Activated CD4-positive, CD25-positive, alpha-beta regulatory T cell (primary cell): ENCODE measurements around the gene WHAMM.
A peak's percentile ranks its signal among the peaks of the same experiment; 100 is the strongest.
"Not testable (repeated sequence)": the region's sequence is repeated elsewhere in the genome, so short reads cannot be mapped to it uniquely, and the experiment has no call there.

Experiments
- DNase-seq, 4 experiments: peaks; one replicate each; lab custom pipeline; 2025; lab: John Stamatoyannopoulos, UW

Gene WHAMM, protein sequence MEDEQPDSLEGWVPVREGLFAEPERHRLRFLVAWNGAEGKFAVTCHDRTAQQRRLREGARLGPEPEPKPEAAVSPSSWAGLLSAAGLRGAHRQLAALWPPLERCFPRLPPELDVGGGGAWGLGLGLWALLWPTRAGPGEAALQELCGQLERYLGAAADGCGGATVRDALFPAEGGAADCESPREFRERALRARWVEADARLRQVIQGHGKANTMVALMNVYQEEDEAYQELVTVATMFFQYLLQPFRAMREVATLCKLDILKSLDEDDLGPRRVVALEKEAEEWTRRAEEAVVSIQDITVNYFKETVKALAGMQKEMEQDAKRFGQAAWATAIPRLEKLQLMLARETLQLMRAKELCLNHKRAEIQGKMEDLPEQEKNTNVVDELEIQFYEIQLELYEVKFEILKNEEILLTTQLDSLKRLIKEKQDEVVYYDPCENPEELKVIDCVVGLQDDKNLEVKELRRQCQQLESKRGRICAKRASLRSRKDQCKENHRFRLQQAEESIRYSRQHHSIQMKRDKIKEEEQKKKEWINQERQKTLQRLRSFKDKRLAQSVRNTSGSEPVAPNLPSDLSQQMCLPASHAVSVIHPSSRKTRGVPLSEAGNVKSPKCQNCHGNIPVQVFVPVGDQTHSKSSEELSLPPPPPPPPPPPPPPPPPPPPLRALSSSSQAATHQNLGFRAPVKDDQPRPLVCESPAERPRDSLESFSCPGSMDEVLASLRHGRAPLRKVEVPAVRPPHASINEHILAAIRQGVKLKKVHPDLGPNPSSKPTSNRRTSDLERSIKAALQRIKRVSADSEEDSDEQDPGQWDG

DNA sequence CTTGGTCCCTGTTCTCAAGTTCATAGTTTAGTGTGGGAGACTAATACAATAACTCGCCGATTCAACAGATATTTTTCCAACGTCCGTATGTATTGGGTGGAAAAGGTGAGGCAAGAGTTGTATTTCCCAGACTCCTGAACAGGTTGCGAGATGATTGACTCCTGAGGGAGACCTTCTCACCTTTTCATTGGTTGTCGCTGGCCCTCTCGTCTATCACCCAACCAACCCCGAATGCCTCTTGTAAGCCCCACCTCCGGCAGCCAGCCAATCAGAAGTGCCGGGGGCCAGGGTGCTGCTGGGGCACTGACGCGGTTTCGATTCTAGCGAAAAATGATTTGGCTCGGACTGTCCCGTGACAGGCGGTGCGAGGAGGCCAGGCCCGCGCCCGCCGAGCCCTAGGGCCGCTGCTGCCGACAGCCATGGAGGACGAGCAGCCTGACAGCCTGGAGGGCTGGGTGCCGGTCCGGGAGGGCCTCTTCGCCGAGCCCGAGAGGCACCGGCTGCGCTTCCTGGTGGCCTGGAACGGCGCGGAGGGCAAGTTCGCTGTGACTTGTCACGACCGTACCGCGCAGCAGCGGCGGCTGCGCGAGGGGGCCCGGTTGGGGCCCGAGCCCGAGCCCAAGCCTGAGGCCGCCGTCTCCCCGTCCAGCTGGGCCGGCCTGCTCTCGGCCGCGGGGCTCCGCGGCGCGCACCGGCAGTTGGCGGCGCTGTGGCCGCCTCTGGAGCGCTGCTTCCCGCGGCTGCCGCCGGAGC lies at the start of gene WHAMM:
TSS of gene WHAMM (plus strand) at position 321 of the 753 bp plus-strand sequence. CDS start at position 420, 99 bp downstream.
- peak; percentile 80 to 91 (median 90) for DNase-seq

- no peak for DNase-seq
These were observed 45.9 kb upstream of the WHAMM start for GRCh38 chr15:82763361-82764116.

DNA sequence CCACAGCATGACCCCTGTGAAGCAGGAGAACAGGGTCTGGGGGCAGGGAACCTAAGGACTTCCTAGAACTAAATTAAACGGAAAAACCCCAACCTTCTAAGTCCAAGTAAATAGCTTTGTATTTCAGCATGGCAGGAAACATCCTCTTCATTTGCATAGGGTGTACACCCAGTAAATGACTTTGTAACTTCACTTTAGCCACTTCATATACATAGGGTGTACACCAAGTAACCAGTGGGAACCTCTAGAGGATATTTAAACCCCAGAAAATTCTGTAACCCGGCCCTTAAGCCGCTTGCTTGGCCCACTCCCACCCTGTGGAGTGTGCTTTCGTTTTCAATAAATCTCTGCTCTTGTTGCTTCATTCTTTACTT lies 45.3 kb upstream of the WHAMM start:
- DNase-seq, result no peak

DNA sequence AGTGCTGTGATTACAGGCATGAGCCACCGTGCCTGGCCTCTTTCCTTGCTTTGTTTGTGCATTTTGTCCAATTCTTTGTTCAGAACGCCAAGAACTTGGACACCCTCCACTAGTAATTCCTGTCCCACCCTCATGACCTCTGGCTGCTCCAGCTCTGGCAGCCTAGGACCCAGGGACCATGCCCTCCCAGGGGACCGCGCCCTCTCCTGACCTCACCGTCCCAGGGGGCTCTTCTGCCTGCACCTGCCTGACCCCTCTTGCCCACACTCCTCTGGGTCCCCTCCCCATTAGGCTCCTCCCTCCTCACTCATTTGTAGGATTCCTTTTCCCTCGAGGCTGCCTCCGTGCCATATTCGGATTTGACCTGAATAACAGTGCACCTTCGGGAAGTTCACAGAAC lies 44.7 kb upstream of the WHAMM start:
- no peak for DNase-seq

DNA sequence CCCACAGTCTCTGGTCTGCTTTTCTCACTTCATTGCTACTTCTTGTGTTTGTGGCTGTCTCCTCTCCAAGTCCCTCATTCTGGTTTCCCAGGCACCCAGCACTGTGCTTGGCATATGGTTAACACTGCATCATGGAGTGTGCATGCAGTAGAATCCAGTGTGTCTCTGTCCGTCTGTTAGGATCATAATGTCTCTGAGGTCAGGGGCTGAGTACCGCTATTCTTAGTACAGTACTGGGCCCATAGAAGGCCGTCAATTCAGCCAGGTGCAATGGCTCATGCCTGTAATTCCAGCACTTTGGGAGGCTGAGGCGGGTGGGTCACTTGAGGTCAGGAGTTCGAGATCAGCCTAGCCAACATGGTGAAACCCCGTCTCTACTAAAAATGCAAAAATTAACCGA lies 43.2 kb upstream of the WHAMM start:
- not testable (repeated sequence) for DNase-seq

- no peak for DNase-seq
These were observed 42.1 kb upstream of the WHAMM start for GRCh38 chr15:82767163-82767829.

- DNase-seq, result no peak
These were observed 40.9 kb upstream of the WHAMM start for GRCh38 chr15:82768414-82769054.

DNA sequence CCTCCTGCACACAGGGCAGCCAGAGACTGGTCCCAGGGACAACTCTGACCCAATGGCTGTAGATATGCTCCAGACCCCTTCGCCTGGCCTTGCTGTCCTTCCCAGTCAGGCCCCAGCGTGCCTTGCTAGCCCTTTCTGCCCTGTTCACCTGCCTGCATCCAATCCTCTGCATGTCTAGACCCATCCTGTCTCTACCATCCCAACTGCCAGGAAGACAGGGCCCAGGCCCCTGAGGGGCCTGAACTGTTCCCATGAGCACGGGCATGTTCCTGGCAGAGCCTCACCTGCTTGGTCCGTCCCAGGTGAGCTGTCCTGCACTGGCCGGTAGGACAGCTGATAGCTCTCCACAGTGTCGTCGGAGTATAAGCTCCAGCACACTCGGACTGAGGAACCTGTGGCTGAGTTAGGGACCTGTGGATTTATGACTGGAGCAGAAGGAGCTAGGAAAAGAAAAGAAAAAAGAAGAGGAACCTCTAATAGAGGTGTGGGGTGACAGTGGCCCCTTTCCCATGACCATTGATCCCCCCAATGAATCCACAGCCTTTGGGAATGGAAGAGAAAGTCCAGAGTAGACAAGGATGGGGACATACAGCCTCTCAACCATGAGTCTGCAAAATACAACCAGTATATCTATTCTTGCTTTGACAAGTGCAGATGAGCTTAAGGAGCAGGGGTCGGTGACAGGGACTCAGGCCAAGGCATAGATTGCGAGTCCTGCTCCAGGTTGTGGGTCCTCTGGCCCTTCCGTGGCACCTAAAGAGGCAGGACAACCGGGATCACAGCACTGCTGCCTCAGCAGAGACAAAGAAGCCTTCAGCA lies 37.4 kb upstream of the WHAMM start:
- no peak for DNase-seq

DNA sequence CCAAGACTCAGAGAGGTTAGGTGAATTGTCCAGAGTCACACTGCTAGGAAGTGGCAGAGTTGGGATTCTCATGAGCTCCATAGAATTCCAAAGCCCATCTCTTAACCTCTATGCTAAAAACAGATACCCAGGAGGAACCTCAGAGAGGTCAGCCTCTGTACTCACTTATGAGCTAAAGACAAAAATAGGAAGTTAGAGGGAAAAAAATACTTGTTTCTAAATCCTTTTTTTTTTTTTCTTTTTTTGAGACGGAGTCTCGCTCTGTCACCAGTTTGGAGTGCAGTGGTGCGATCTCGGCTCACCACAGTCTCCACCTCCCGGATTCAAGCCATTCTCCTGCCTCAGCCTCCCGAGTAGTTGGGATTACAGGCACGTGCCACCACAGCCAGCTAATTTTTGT lies 34.9 kb upstream of the WHAMM start:
- no peak for DNase-seq

DNA sequence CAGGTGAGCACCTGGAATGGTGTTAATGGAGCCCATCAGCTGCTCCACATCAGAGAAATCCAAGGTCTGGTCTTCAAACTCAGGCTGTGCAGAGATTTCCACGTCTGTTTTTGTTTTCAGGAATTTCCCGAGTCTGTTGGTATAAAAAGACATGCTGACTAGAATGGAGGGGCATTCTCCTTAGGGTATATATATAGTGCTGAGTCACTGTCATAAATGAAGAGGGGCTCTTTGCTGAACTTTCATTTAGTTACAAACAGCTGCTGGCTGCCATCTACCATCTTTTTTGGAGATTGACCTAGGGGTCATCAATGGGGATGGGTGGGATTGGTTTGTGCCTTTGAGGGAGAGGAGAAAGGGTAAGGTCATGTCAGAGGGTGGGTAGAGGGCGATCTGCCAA lies 30.7 kb upstream of the WHAMM start:
- no peak for DNase-seq

- no peak for DNase-seq
These were observed 28.1 kb upstream of the WHAMM start for GRCh38 chr15:82781349-82781748.

GRCh38 chr15:82788496-82788895 lies 20.9 kb upstream of the WHAMM start:
- DNase-seq, result no peak

DNA sequence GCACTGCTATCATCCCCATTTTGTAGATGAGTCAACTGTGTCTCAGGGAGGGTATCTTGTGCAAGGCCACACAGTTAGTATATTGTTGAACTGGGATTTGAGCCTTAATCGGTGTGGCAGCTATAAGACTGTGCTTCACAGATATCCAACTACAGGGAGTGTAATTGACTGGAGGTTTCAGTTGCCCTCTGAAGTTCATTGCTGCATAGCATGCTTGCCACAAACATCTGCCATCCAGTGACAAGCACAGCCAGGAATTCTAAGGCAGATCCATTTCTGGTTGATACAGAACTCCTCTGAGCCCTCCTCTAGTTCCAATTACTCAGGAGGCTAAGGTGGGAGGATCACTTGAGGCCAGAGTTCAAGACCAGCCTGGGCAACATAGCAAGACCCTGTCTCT lies 19.9 kb upstream of the WHAMM start:
- DNase-seq, result no peak

DNA sequence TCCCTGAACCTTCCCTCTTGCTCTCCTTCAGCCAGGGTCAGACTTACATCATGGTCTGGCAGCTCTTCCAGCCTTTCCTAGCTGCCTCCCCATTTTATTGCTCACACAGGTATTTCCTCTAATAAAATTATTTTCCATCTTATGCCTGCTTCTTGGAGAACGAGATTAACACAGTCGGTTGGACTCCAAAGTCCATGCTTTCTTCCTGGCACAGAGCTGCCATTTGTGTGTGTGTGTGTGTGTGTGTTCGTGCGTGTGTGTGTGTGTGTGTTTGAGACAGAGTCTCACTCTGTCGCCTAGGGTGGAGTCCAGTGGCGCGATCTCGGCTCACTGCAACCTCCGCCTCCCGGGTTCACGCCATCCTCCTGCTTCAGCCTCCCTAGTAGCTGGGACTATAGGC lies 19.1 kb upstream of the WHAMM start:
- DNase-seq, result no peak

- DNase-seq, result no peak
These were observed 17.4 kb upstream of the WHAMM start for GRCh38 chr15:82792068-82792467.

- DNase-seq, result no peak
These were observed 15.7 kb upstream of the WHAMM start for GRCh38 chr15:82793737-82794136.

DNA sequence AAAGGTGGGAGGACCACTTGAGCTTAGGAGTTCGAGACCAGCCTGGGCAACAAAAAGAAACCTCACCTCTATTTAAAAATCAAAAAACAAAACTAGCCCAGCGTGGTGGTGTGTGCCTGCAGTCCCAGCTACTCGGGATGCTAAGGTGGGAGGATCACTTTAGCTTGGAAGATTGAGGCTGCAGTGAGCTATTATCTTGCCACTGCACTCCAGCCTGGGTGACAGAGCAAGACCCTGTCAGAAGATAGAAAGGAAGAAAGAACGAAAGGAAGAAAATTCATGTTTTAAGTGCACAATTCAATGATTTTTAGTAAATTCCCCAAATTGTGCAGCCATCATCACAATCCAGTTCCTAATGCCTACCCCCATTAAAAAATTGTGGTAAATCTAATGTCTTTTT lies 11.3 kb upstream of the WHAMM start:
- no peak for DNase-seq

DNA sequence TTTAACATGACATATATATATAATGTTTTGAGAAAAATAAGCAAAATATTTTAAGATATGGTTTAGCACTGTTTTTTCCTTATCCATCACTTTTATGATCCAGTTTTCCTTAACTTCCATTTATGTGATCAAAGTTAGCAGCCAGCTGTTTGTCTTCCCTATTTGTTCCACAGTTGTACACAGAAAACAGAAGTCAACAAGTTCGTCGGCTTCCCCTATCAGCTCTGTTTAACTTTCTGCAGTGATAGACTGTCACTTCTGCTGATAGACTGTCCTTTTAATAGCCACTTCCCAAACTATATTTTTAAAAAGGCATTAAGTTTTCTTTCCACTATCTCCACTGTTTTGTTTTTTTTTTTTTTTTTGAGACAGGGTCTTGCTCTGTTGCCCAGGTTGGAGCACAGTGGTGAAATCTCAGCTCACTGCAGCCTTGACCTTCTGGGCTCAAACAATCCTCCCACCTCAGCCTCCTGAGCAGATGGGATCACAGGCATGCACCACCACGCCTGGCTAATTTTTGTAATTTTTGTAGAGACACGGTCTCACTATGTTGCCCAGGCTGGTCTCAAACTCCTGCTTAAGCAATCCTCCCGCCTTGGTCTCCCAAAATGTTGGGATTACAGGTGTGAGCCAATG lies 10.8 kb upstream of the WHAMM start:
- no peak for DNase-seq

DNA sequence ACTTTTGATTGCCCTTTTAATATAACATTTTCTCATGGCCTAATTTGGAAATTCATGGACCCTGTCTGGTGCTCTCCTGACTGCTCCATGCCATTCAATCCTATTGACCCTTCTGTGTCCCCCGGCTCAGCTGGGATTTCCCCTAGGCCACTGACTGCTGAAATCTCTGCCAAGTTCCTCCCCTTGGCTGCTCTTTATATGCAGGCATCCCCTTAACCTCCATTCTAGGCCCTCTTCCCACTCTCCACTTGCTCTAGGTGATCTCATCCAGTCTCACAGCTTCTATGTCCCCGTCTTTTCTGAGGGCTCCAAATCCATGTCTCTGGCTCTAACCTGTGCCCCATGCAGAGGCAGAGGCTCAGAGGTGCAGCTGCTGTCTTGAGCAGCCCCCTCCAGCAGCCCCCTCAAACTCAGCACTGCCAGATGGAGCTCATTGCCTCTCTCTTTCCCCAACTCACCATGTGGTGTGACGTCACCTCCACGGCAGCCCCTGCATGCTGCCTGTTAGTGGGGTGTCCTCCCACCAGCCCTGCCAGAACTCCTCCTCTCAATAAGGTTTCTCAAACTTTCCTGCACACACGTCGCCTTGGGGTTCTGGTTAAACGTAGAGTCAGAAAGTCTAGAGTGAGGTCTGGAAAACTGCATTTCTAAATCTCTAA lies 10.1 kb upstream of the WHAMM start:
- DNase-seq, result no peak
